Measurements from ENCODE around the gene RBM6. TPM values are rescaled to one million over a fixed set of nuclear protein-coding genes. Genes with fewer than 3 reads are reported as not detected.
"Not testable (repeated sequence)": the region's sequence is repeated elsewhere in the genome, so short reads cannot be mapped to it uniquely, and the experiment has no call there.

The RBM6 gene
- total RNA-seq, 1 donor from 2014 or later, result 130 TPM

GRCh38 chr3:49917806-49918590 lies 22.0 kb upstream of the RBM6 start:
- DNase-seq (ENCODE audit: low spot score), result not testable (repeated sequence)

GRCh38 chr3:49924683-49925082 lies 15.3 kb upstream of the RBM6 start:
- no peak for DNase-seq (ENCODE audit: low spot score)

- no peak for DNase-seq (ENCODE audit: low spot score)
Observed at GRCh38 chr3:49925485-49925884, 14.5 kb upstream of the RBM6 start.

- no peak for DNase-seq (ENCODE audit: low spot score)
Observed at GRCh38 chr3:49926117-49926728, 13.7 kb upstream of the RBM6 start.

- no peak for DNase-seq (ENCODE audit: low spot score)
Observed at GRCh38 chr3:49927798-49928197, 12.2 kb upstream of the RBM6 start.

- no peak for DNase-seq (ENCODE audit: low spot score)
Observed at GRCh38 chr3:49928481-49929017, 11.4 kb upstream of the RBM6 start.

- peak; percentile 96 for DNase-seq (ENCODE audit: low spot score)
Observed at GRCh38 chr3:49929291-49930167, 10.4 kb upstream of the RBM6 start, which contains the start of gene MON1A. Gene MON1A (minus strand): TSS chr3:49929811. CDS start chr3:49913346, 16,465 bp downstream.

- DNase-seq (ENCODE audit: low spot score), result no peak
Observed at GRCh38 chr3:49930168-49930690, 9.7 kb upstream of the RBM6 start.

- no peak for DNase-seq (ENCODE audit: low spot score)
Observed at GRCh38 chr3:49930922-49931321, 9.0 kb upstream of the RBM6 start.

- not testable (repeated sequence) for DNase-seq (ENCODE audit: low spot score)
Observed at GRCh38 chr3:49932281-49932680, 7.7 kb upstream of the RBM6 start.

GRCh38 chr3:49937090-49937489 lies 2.9 kb upstream of the RBM6 start:
- no peak for DNase-seq (ENCODE audit: low spot score)

GRCh38 chr3:49940667-49941249 lies 808 bp downstream of the RBM6 start:
- DNase-seq (ENCODE audit: low spot score), result no peak

GRCh38 chr3:49942651-49943050 lies 2.7 kb downstream of the RBM6 start:
- no peak for DNase-seq (ENCODE audit: low spot score)

GRCh38 chr3:49952924-49953323 lies 13.0 kb downstream of the RBM6 start:
- no peak for DNase-seq (ENCODE audit: low spot score)

GRCh38 chr3:49955636-49956035 lies 15.7 kb downstream of the RBM6 start:
- DNase-seq (ENCODE audit: low spot score), result no peak

GRCh38 chr3:49966233-49966942 lies 26.4 kb downstream of the RBM6 start:
- no peak for DNase-seq (ENCODE audit: low spot score)

- DNase-seq (ENCODE audit: low spot score), result no peak
Observed at GRCh38 chr3:49967291-49967690, 27.3 kb downstream of the RBM6 start.

- DNase-seq (ENCODE audit: low spot score), result no peak
Observed at GRCh38 chr3:49968346-49968745, 28.4 kb downstream of the RBM6 start.

GRCh38 chr3:49972656-49973055 lies 32.7 kb downstream of the RBM6 start:
- DNase-seq (ENCODE audit: low spot score), result no peak

- no peak for DNase-seq (ENCODE audit: low spot score)
Observed at GRCh38 chr3:49976942-49977341, 37.0 kb downstream of the RBM6 start.

GRCh38 chr3:49984394-49984793 lies 44.4 kb downstream of the RBM6 start:
- DNase-seq (ENCODE audit: low spot score), result no peak

Data from ureter (tissue), 1 donor.